ENCODE data around the gene ARHGAP9. TPM values are rescaled to one million over a fixed set of nuclear protein-coding genes. Genes with fewer than 3 reads are reported as not detected.

Gene ARHGAP9
- total RNA-seq, 1 experiment from 2014 or later = 0.92 TPM

GRCh38 chr12:57462251-57462911 lies 17.3 kb downstream of the ARHGAP9 start:
- TF ChIP-seq CTCF (IDR thresholded peaks at IDR 0.05) = peak; percentile 97
- TF ChIP-seq TCF7L2 (IDR thresholded peaks at IDR 0.05; ENCODE audit: low read depth, low read length) = no peak
- TF ChIP-seq SIN3A (IDR thresholded peaks at IDR 0.05; ENCODE audit: borderline replicate concordance, insufficient read depth, low read depth, low read length) = peak; percentile 20; the same call in 1 of the 2 replicates
- no TSS peak for BruUV-seq (replicated peaks)
- ChIA-PET POLR2A (no interaction called here), CTCF (interaction anchor here (0.7 kb wide), 1 partner anchor 10 kb away, joined by 3 read pairs; no protein-coding TSS in a partner anchor)
- intact Hi-C loops (cut with micrococcal nuclease; ENCODE audit: unreplicated experiment) = no loop called here
- Histone ChIP-seq H3K4me1 (ENCODE audit: control insufficient read depth, insufficient read depth, low read length) (peaks cover 15% of the 10 kb centered on the region), H3K36me3 (ENCODE audit: control insufficient read depth, insufficient read depth, low read length) (no peaks in the 10 kb centered on the region), H3K9me3 (ENCODE audit: control insufficient read depth, insufficient read depth, low read depth, low read length) (no peaks in the 10 kb centered on the region), H3K27ac (ENCODE audit: low read length) (peak overlapping the region; percentile 85), H3K4me3 (ENCODE audit: low read depth in 2 of 2, low read length in 2 of 2) (peak overlapping the region; percentile 63 to 72), H3K27me3 (ENCODE audit: control insufficient read depth, insufficient read depth, low read length) (no peaks in the 10 kb centered on the region)
- ATAC-seq (peak; percentile 87), DNase-seq (ENCODE audit: low read depth, low spot score) (peak; percentile 94)
- in situ Hi-C loops (cut with HindIII; ENCODE audit: low pct_unique_long_range_greater_than_20kb, low sequenced_read_pairs) = no loop called here

GRCh38 chr12:57461917-57462250 lies 17.8 kb downstream of the ARHGAP9 start:
- ChIA-PET CTCF (interaction anchor here (0.7 kb wide), 1 partner anchor 9 kb away, joined by 3 read pairs; no protein-coding TSS in a partner anchor), POLR2A (interaction anchor here (0.6 kb wide), 1 partner anchor 764 kb away, joined by 7 read pairs; no protein-coding TSS in a partner anchor)
- peaks cover 15% of the 10 kb centered on the region for H3K4me1 ChIP-seq (ENCODE audit: control insufficient read depth, insufficient read depth, low read length)
- H3K27ac ChIP-seq (ENCODE audit: low read length) = peak overlapping the region; percentile 85
- TF ChIP-seq TCF7L2 (IDR thresholded peaks at IDR 0.05; ENCODE audit: low read depth, low read length) = no peak
- TF ChIP-seq CTCF (IDR thresholded peaks at IDR 0.05) = no peak
- in situ Hi-C loops (cut with HindIII; ENCODE audit: low pct_unique_long_range_greater_than_20kb, low sequenced_read_pairs) (no loop called here), intact Hi-C loops (cut with micrococcal nuclease; ENCODE audit: unreplicated experiment) (no loop called here)
- H3K9me3 ChIP-seq (ENCODE audit: control insufficient read depth, insufficient read depth, low read depth, low read length) = no peaks in the 10 kb centered on the region
- H3K4me3 ChIP-seq (ENCODE audit: low read depth in 2 of 2, low read length in 2 of 2) = peak overlapping the region; percentile 63 to 72
- no peaks in the 10 kb centered on the region for H3K36me3 ChIP-seq (ENCODE audit: control insufficient read depth, insufficient read depth, low read length)
- no peaks in the 10 kb centered on the region for H3K27me3 ChIP-seq (ENCODE audit: control insufficient read depth, insufficient read depth, low read length)
- DNase-seq (ENCODE audit: low read depth, low spot score) = no peak
- ATAC-seq = peak; percentile 2
- BruUV-seq (replicated peaks) = no TSS peak

GRCh38 chr12:57461276-57461916 lies 18.3 kb downstream of the ARHGAP9 start:
- peak overlapping the region; percentile 85 for H3K27ac ChIP-seq (ENCODE audit: low read length)
- no peak for TF ChIP-seq SIN3A (IDR thresholded peaks at IDR 0.05; ENCODE audit: borderline replicate concordance, insufficient read depth, low read depth, low read length)
- TF ChIP-seq TCF7L2 (IDR thresholded peaks at IDR 0.05; ENCODE audit: low read depth, low read length) = no peak
- TF ChIP-seq REST (IDR thresholded peaks at IDR 0.05; ENCODE audit: insufficient read depth in 1 of 2, low read depth in 2 of 2, low read length in 1 of 2) = no peak
- no peak for TF ChIP-seq CTCF (IDR thresholded peaks at IDR 0.05)
- H3K4me1 ChIP-seq (ENCODE audit: control insufficient read depth, insufficient read depth, low read length) = peaks cover 15% of the 10 kb centered on the region
- ChIA-PET CTCF (no interaction called here), POLR2A (interaction anchor here (0.6 kb wide), 2 partner anchors 136 to 763 kb away, joined by 4 to 7 read pairs; no protein-coding TSS in a partner anchor)
- H3K4me3 ChIP-seq (ENCODE audit: low read depth in 2 of 2, low read length in 2 of 2) = peak overlapping the region; percentile 63 to 72
- no TSS peak for BruUV-seq (replicated peaks)
- intact Hi-C loops (cut with micrococcal nuclease; ENCODE audit: unreplicated experiment) (no loop called here), in situ Hi-C loops (cut with HindIII; ENCODE audit: low pct_unique_long_range_greater_than_20kb, low sequenced_read_pairs) (no loop called here)
- DNase-seq (ENCODE audit: low read depth, low spot score) = no peak
- ATAC-seq = peak; percentile 62
- H3K27me3 ChIP-seq (ENCODE audit: control insufficient read depth, insufficient read depth, low read length) = no peaks in the 10 kb centered on the region
- H3K9me3 ChIP-seq (ENCODE audit: control insufficient read depth, insufficient read depth, low read depth, low read length) = no peaks in the 10 kb centered on the region
- no peaks in the 10 kb centered on the region for H3K36me3 ChIP-seq (ENCODE audit: control insufficient read depth, insufficient read depth, low read length)
